ENCODE results near the gene LIFR.

Gene LIFR

GRCh38 chr5:38465702-38466423 is 90.6 kb downstream of the LIFR start:
- no peak for DNase-seq (ENCODE audit: low spot score)

GRCh38 chr5:38465061-38465460 is 91.4 kb downstream of the LIFR start:
- DNase-seq (ENCODE audit: low spot score): no peak

DNA sequence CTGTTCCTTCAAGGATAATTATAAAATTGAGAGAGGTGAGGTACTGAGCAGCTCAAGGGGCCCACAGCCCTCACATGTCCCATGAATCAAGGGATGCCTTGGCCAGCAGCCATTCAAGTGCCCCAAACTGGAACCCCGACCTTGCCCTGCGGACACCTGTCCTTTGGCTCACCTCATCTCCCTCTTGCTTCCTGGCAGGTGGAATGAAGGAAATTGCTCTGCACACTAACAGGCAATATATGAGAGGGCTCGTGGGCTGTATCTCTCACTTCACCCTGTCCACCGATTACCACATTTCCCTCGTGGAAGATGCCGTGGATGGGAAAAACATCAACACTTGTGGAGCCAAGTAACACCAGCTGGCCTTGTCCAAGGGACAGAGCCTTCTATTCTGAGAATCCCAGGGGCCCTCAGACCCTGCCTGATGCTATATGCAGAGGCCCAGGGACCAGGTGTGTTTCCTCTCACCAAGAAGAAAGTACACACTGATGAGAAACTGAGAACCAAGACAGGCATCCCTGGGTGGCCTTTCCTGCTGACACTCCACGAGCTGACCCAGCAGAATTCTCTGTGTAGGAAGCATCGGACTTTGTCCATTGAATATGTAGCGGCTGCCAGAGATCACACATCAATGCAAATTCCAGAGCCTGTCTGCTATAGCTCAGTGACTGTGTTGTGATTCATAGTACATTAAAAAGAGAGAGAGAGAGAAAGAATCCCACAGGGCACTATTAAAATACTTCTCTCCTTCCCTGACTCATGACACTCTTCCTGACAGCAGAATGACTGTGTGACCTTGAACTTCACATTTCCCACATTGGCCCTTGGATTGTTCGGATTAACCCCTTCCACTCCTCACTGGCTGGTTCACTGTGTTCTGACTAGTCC is 92.6 kb downstream of the LIFR start:
- peak; percentile 72 for DNase-seq (ENCODE audit: low spot score)

- DNase-seq (ENCODE audit: low spot score): no peak
Measured at GRCh38 chr5:38462976-38463633, 93.3 kb downstream of the LIFR start.

DNA sequence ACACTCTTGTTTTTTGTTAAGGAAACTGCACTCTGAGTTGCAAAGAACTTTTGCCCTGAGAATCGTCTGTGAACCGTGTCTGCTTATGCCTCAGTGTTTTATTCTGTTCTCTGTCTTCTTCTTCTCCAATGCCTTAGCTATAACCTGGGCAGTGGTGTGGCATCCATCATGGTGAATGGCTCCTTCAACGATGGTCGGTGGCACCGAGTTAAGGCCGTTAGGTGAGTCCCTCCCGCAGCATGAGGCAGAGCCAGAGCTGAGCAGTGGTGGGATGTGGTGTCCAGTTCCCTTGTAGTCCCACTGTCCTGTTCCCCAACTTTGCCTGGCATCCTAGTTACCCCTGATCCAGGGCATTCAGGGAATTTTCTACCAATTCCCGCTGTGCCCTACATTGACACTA is 98.3 kb downstream of the LIFR start:
- no peak for DNase-seq (ENCODE audit: low spot score)

- DNase-seq (ENCODE audit: low spot score): no peak
Measured at GRCh38 chr5:38456657-38457399, 99.6 kb downstream of the LIFR start.

DNA sequence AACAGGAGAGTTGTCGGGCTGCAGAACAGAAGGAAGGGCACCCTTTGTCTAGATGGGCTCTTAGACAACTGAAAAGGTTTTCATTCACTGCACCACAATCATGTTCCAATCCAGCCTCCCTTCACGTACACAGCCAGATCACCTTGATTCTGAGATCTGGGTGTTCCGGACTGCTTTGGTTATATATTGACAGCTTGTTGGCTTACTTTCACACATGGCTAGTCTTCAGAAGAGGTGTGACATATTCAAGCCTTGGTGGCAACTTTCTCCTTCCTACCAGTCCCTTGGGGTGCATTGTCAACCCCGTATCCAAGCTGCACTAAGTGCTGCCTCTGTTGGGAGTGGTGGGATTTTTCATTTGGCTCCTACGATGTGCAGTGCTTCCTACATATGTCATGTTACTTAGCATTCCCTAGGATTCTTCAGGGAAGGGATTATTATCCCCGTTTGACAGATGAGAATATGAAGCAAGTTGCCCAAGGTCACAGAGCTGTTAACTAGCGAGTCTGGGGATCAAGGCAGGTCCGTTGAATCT is 100.6 kb downstream of the LIFR start:
- DNase-seq (ENCODE audit: low spot score): no peak

GRCh38 chr5:38453921-38454320 is 102.5 kb downstream of the LIFR start:
- no peak for DNase-seq (ENCODE audit: low spot score)

- DNase-seq (ENCODE audit: low spot score): no peak
Measured at GRCh38 chr5:38453506-38453905, 102.9 kb downstream of the LIFR start.

DNA sequence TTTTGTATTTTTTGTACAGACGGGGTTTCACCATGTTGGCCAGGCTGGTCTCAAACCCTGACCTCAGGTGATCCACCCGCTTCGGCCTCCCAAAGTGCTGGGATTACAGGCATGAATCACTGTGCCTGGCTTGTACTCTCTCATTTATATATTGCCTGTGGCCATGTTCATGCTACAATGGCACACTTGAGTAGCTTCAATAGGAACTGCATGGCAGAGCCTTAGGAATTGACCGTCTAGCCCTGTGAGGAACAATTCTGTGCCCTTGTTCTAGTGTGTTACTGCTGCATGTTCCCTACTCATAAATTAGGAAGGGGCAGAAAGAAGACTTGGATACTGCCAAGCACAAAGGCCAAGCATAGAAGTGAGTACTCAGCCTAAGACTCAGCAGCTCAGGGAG is 104.2 kb downstream of the LIFR start:
- DNase-seq (ENCODE audit: low spot score): peak; percentile 49

DNA sequence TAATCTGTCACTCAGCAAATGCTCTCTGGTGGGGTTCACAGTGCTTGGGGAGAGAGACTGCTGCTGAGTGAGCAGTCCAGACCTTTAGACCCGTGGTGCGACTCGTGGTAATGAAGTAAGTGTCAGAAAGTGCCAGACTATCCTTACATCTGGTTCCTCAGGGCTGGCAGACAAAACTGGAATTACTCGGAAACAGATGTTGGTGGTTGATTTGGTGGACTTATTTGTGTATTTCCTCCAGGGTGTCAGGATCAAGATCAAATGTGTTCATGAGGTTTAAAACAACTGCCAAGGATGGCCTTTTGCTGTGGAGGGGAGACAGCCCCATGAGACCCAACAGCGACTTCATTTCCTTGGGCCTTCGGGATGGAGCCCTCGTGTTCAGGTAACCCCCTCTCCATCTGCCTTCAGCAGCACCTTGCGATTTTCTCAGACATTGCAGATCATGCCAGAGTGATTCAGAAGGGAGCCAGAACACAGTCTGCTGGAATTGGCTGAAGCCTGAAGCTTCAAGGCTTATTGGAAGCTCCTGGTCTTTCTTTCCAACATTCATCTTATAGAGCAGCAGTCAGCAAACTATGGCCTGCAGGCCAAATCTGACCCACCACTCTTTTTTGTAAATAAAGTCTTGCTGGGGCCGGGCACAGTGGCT is 105.2 kb downstream of the LIFR start:
- DNase-seq (ENCODE audit: low spot score): no peak

DNA sequence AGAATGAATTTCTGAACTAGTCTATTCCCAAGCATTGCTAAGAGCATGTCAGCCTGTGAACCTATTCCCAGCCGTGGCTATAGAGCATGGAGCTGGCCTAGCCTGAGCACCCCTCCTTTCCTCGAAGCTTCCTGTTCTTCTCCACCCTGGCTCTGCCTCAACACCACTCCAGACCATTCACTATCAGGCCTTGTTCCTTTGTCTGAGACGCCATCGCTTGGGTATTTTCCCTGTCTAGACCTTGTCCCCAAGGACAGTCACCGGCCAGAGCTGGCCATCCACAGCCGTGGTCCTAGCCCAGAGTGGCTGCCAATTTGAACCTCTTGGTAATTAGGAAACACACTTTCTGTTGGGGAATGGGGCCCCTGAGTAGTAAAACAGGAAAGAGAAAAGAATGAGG is 105.8 kb downstream of the LIFR start:
- DNase-seq (ENCODE audit: low spot score): no peak

GRCh38 chr5:38448568-38449350 is 107.7 kb downstream of the LIFR start:
- no peak for DNase-seq (ENCODE audit: low spot score)

GRCh38 chr5:38447786-38448185 is 108.7 kb downstream of the LIFR start:
- no peak for DNase-seq (ENCODE audit: low spot score)

DNA sequence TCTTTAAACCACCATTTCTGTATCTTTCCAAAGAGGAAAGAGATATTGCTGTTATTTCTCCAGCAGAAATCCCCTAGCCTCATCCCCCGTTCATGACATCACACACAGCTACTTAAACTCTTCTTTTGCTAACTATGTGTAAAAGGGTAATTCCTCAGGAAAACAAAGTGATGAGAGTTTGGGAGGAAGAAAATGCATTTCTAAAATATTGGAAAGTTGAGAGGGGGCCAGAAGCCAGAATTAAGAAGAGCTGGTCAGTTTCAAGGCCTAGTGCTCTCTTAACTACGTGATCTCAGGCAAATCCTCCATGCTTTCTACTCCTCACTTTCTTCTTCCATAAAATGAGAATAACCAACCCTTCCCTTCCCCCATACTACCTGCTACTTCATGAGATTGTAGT is 109.4 kb downstream of the LIFR start:
- no peak for DNase-seq (ENCODE audit: low spot score)

GRCh38 chr5:38446029-38446522 is 110.4 kb downstream of the LIFR start:
- no peak for DNase-seq (ENCODE audit: low spot score)

- no peak for DNase-seq (ENCODE audit: low spot score)
Measured at GRCh38 chr5:38445374-38446028, 110.9 kb downstream of the LIFR start.

DNA sequence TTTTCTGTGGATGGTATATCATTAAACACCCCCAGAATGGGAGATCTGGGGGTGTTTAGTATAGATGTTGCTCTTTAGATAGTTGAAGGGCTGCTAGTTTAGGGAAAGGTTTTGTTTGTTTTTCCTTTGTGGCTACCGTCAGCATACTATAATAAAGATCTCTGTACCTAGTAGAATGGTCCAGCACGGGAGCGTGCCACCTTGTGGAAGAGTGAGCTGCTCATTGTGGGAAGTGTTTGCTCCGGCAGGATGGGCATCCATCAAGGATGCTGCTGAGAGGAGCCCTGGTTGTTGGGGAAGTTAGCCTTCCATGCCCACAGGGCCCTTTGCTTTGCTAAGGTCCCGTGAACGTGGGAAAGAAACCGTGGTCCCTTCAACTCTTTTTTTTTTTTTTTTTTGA is 113.1 kb downstream of the LIFR start:
- DNase-seq (ENCODE audit: low spot score): no peak

- DNase-seq (ENCODE audit: low spot score): no peak
Measured at GRCh38 chr5:38442247-38442573, 114.2 kb downstream of the LIFR start.
